Erythroblast (primary cell): Measurements from ENCODE around the gene OTUD5.

Source experiments
- GATA1 ChIP-seq: IDR thresholded peaks from 2 replicates; pipeline ENCODE4 v1.6.1; 2011; ENCODE audit warnings: low read depth, mild to moderate bottlenecking, control low read depth, low read length, moderate library complexity
- POLR2A ChIP-seq: IDR thresholded peaks from 2 replicates; pipeline ENCODE4 v1.6.1; 2011; ENCODE audit warnings: mild to moderate bottlenecking, low read length

- TF ChIP-seq POLR2A (no peak), GATA1 (no peak)
These were observed 29.5 kb downstream of the OTUD5 start for GRCh38 chrX:48927736-48928382.
